ENCODE results near the gene CHCT1. TPM values are rescaled to one million over a fixed set of nuclear protein-coding genes. Genes with fewer than 3 reads are reported as not detected.
"Not testable (repeated sequence)": the region's sequence is repeated elsewhere in the genome, so short reads cannot be mapped to it uniquely, and the experiment has no call there.

Gene CHCT1
- total RNA-seq, 2 donors from 2014 or later = not detected

GRCh38 chr17:60415146-60415545 is 7.1 kb upstream of the CHCT1 start:
- H3K9me3 ChIP-seq (ENCODE audit: control insufficient read depth, low read length, poor library complexity, severe bottlenecking) = no peaks in the 10 kb centered on the region
- H3K27me3 Mint-ChIP-seq = peaks cover 18% of the 10 kb centered on the region
- no peaks in the 10 kb centered on the region for H3K36me3 Mint-ChIP-seq (ENCODE audit: low read depth)
- ATAC-seq (no peak), DNase-seq (no peak)
- no peaks in the 10 kb centered on the region for H3K4me1 Mint-ChIP-seq
- no peak overlapping the region for H3K27ac Mint-ChIP-seq
- H3K4me3 Mint-ChIP-seq = no peak overlapping the region

GRCh38 chr17:60416368-60416925 is 5.8 kb upstream of the CHCT1 start:
- H3K9me3 ChIP-seq (ENCODE audit: control insufficient read depth, low read length, poor library complexity, severe bottlenecking) = no peaks in the 10 kb centered on the region
- DNase-seq (no peak), ATAC-seq (no peak)
- Mint-ChIP-seq H3K27me3 (peaks cover 17% of the 10 kb centered on the region), H3K36me3 (ENCODE audit: low read depth) (no peaks in the 10 kb centered on the region), H3K27ac (no peak overlapping the region), H3K4me3 (no peak overlapping the region), H3K4me1 (peaks cover 6% of the 10 kb centered on the region)

- not testable (repeated sequence) for H3K27me3 Mint-ChIP-seq; H3K9me3 ChIP-seq (ENCODE audit: control insufficient read depth, low read length, poor library complexity, severe bottlenecking); ATAC-seq; H3K4me1 Mint-ChIP-seq; DNase-seq; H3K4me3 Mint-ChIP-seq; H3K27ac Mint-ChIP-seq; H3K36me3 Mint-ChIP-seq (ENCODE audit: low read depth)
Observed at GRCh38 chr17:60419003-60419402, 3.3 kb upstream of the CHCT1 start.

- not testable (repeated sequence) for ATAC-seq; H3K9me3 ChIP-seq (ENCODE audit: control insufficient read depth, low read length, poor library complexity, severe bottlenecking); H3K36me3 Mint-ChIP-seq (ENCODE audit: low read depth)
Observed at GRCh38 chr17:60419875-60420274, 2.4 kb upstream of the CHCT1 start.

GRCh38 chr17:60421273-60422161 is 772 bp upstream of the CHCT1 start:
- H3K9me3 ChIP-seq (ENCODE audit: control insufficient read depth, low read length, poor library complexity, severe bottlenecking) = no peaks in the 10 kb centered on the region
- Mint-ChIP-seq H3K27me3 (no peaks in the 10 kb centered on the region), H3K36me3 (ENCODE audit: low read depth) (no peaks in the 10 kb centered on the region), H3K27ac (no peak overlapping the region), H3K4me1 (peaks cover 8% of the 10 kb centered on the region), H3K4me3 (peak overlapping the region; percentile 82)
- DNase-seq (peak; percentile 48 to 62 (median 60)), ATAC-seq (peak; percentile 94)

More at GRCh38 chr17:60419875-60420274, 2.4 kb upstream of the CHCT1 start:
- not testable (repeated sequence) for H3K27me3 Mint-ChIP-seq, H3K27ac Mint-ChIP-seq, DNase-seq, H3K4me1 Mint-ChIP-seq, H3K4me3 Mint-ChIP-seq

- DNase-seq (no peak), ATAC-seq (no peak)
- Mint-ChIP-seq H3K36me3 (ENCODE audit: low read depth) (no peaks in the 10 kb centered on the region), H3K27ac (no peak overlapping the region), H3K27me3 (peaks cover 6% of the 10 kb centered on the region), H3K4me1 (peaks cover 8% of the 10 kb centered on the region), H3K4me3 (no peak overlapping the region)
- no peaks in the 10 kb centered on the region for H3K9me3 ChIP-seq (ENCODE audit: control insufficient read depth, low read length, poor library complexity, severe bottlenecking)
Observed at GRCh38 chr17:60423865-60424264, 1.6 kb downstream of the CHCT1 start.

- Mint-ChIP-seq H3K27me3 (peaks cover 6% of the 10 kb centered on the region), H3K36me3 (ENCODE audit: low read depth) (no peaks in the 10 kb centered on the region), H3K27ac (no peak overlapping the region), H3K4me1 (peaks cover 8% of the 10 kb centered on the region), H3K4me3 (no peak overlapping the region)
- ATAC-seq = no peak
- H3K9me3 ChIP-seq (ENCODE audit: control insufficient read depth, low read length, poor library complexity, severe bottlenecking) = no peaks in the 10 kb centered on the region
- no peak for DNase-seq
Observed at GRCh38 chr17:60425626-60426025, 3.3 kb downstream of the CHCT1 start.

- H3K27me3 Mint-ChIP-seq = peaks cover 11% of the 10 kb centered on the region
Observed at GRCh38 chr17:60426596-60426995, 4.3 kb downstream of the CHCT1 start.

GRCh38 chr17:60428491-60428890 is 6.2 kb downstream of the CHCT1 start:
- not testable (repeated sequence) for H3K36me3 Mint-ChIP-seq (ENCODE audit: low read depth); H3K4me3 Mint-ChIP-seq; H3K4me1 Mint-ChIP-seq; H3K27ac Mint-ChIP-seq; DNase-seq; ATAC-seq; H3K9me3 ChIP-seq (ENCODE audit: control insufficient read depth, low read length, poor library complexity, severe bottlenecking)
- H3K27me3 Mint-ChIP-seq = peaks cover 11% of the 10 kb centered on the region

More at GRCh38 chr17:60426596-60426995, 4.3 kb downstream of the CHCT1 start:
- Mint-ChIP-seq H3K27ac (no peak overlapping the region), H3K4me1 (peaks cover 2% of the 10 kb centered on the region), H3K36me3 (ENCODE audit: low read depth) (no peaks in the 10 kb centered on the region), H3K4me3 (no peak overlapping the region)
- H3K9me3 ChIP-seq (ENCODE audit: control insufficient read depth, low read length, poor library complexity, severe bottlenecking) = no peaks in the 10 kb centered on the region
- ATAC-seq = no peak
- no peak for DNase-seq

GRCh38 chr17:60430561-60430960 is 8.3 kb downstream of the CHCT1 start:
- H3K4me1 Mint-ChIP-seq; H3K36me3 Mint-ChIP-seq (ENCODE audit: low read depth); H3K27ac Mint-ChIP-seq; DNase-seq; H3K4me3 Mint-ChIP-seq; H3K9me3 ChIP-seq (ENCODE audit: control insufficient read depth, low read length, poor library complexity, severe bottlenecking); ATAC-seq: not testable (repeated sequence)
- H3K27me3 Mint-ChIP-seq = peaks cover 18% of the 10 kb centered on the region

GRCh38 chr17:60433021-60433997 is 11.0 kb downstream of the CHCT1 start:
- not testable (repeated sequence) for ATAC-seq; H3K9me3 ChIP-seq (ENCODE audit: control insufficient read depth, low read length, poor library complexity, severe bottlenecking); H3K4me1 Mint-ChIP-seq; DNase-seq; H3K4me3 Mint-ChIP-seq; H3K27ac Mint-ChIP-seq; H3K36me3 Mint-ChIP-seq (ENCODE audit: low read depth)
- peaks cover 17% of the 10 kb centered on the region for H3K27me3 Mint-ChIP-seq

GRCh38 chr17:60435244-60436167 is 13.2 kb downstream of the CHCT1 start:
- peak in 1 of 3 donors; percentile 51 for DNase-seq
- Mint-ChIP-seq H3K27ac (no peak overlapping the region), H3K36me3 (ENCODE audit: low read depth) (peaks cover 2% of the 10 kb centered on the region), H3K27me3 (peaks cover 17% of the 10 kb centered on the region), H3K4me1 (peaks cover 3% of the 10 kb centered on the region), H3K4me3 (no peak overlapping the region)
- no peaks in the 10 kb centered on the region for H3K9me3 ChIP-seq (ENCODE audit: control insufficient read depth, low read length, poor library complexity, severe bottlenecking)
- ATAC-seq = peak; percentile 75
